ENCODE measurements around the gene CD4.
A peak's percentile ranks its signal among the peaks of the same experiment; 100 is the strongest.

The CD4 gene

DNA sequence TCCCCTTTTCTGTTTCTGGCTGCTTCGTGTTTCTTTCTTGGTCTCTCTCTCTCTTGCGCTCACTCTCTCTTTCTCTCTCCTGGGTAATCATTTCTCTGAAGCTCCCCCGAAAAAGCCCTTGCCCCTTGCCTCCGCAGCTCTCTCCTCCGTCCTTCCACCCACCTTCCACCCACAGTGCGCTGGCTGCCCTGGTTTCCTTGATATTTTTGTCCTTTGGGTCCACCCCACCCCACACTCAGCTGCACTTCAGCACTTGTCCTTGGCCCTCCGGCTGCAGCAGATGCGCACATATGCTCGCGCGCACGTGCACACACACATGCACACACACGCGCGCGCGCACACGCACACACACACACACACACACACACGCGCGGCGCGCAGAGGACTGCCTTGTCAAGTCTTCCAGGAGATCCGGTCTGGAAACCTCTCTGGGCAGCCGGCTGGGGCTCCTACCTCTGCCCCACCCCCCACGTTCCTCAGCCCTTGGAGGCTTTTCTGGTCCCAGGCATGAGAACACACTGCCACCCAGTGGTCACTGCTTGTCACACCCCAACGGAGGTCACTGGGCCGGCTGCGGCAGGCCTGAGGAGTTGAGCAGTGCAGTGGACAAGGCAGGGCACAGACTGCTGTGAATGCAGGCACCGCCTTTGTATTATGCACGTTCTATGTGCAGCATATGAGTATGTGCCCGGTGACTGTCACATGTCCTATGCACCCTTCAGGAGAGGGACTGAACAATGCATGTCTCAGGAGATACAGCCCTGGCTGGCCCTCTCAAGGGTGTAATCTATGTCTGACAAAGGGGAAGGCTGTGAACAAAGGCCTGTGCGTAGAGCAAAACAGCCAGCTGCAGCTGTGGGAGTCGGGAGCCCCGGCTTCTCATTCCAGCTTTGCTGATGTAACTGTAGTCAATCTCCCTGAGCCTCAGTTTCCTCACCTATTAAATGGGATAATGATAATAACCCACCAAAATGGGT is 10.5 kb upstream of the CD4 start:
- DNase-seq, result peak; percentile 83

DNA sequence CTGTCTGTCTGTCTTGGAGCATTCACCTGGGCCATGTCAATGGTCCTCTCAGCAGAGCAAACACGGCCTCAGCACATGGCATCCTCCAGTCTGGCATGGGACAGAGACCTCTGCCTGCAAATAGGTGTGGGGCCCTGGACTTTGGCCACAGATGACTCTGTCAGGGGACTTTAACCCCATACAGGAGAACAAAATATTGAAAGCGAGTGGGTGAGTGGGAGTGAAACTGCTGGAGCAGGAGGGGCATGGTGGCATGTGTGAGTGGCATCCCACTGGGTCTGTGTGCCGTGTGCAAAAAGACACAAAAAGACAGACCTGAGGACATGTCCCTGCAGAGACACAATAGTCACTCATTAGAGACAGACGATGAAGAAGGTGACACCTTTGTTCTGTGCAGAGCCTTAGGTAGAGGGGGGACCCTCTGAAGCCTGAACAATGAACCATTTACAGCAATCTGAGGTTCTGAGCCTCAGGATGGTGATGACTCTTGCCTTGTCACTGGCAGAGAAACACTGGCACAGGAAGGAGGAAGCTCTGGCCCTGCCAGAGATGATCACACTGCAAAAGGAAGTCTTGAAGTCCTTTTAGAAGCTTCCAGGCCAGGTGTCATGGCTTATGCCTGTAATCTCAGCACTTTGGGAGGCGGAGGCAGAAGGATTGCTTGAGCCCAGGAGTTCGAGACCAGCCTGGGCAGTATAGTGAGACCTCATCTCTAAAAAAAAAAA is 9.5 kb upstream of the CD4 start:
- no peak for DNase-seq

DNA sequence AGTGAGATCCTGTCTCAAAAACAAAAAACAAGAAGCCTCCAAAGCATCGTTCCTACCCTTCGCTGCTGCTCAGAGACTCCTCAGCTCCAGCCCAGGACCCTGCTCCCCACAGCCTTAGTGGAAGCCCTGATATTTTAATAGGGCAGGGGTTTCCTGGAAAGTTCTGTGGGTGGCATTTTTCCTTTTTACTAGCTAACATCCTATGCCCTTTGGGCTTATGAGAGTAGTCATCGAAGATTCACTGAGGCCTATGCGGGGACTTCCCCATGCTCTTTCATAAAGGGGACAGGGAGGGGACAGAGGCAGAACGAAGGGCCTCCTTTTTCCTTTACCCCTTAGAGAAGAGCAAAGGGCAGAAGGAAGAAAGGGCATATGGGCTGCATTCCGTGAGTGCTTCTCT is 8.8 kb upstream of the CD4 start:
- no peak for DNase-seq

DNA sequence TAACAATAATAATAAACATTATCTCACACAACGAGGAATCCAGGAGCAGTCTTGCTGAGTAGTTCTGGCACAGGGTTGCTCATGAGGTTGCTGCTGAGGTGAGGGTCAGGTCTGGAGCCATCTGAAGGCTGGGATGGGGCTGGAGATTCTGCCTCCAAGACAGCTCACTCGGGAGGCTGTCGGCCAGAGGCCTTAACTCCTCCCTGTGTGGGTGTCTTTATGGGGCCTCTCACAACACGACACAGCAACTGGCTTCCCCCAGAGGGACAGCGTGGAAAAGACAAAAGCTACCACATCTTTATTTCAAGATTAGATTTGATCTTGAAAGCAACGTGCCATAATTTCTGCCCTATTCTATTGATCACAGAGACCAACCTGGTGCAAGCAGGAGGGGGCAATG is 7.2 kb upstream of the CD4 start:
- DNase-seq, result no peak

DNA sequence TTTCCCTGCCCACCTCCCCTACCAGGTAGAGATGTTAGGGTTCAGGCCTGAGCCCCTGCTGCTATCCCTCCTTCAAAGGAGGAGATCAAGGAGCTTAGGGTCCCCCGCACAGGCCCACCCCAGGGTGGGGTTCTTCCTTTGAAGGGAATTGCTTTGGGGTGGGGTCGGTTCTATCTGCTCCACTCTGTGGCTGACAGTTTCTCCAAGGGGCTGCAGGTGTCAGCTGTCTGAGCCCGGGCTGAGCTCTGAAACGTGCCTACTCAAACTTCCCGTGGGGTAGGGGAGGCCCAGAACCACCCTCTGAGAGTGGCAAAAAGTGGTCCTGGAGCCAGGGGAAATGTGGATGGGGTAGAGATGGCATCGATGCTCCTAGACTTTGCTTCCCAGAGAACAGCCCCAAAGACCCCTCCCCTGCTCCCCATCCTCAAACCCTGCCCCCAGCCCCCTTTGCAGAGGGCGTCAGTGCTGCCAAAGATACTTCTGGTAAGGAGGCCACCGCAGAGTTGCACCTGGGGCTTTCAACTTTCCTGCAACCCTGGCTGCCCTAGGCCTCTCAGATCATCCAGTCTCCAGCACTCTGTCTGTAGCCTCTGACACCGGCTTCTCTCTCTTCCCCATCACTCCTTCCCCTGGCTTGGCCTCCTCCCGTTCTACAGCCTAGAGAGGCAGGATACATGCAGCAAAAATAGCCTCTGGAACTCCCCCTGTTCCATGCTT is 6.3 kb upstream of the CD4 start:
- no peak for DNase-seq

DNA sequence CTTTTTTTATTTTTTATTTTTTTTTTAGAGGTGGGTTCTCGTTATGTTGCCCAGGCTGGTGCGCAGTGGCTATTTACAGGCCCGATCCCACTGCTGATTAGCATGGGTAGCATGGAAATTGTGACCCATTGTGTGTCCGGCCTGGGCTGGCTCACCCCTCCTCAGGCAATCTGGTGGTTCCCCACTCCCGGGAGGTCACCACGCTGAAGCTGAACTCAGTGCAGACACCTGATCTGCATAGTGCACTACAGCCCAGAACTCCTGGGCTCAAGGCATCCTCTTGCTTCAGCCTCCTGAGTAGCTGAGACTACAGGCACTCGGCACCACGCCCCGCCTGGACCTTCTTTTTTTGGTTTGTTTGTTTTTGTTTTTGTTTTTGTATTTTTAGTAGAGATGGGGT is 5.5 kb upstream of the CD4 start:
- no peak for DNase-seq

DNA sequence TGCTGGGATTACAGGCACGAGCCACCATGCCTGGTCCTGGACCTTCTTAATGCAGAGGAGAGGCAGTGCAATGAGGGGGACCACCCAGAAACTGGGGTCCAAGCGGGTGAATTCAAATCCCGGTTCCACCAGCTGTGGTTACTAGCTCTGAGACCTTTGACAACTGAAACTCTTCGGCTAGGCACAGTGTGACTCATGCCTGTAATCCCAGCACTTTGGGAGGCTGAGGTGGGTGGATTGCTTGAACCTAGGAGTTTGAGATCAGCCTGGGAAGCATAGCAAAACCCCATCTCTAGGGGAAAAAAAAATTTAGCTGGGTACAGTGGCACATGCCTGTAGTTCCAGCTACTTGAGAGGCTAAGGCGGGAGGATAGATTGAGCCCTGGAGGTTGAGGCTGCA is 5.0 kb upstream of the CD4 start:
- DNase-seq, result no peak

DNA sequence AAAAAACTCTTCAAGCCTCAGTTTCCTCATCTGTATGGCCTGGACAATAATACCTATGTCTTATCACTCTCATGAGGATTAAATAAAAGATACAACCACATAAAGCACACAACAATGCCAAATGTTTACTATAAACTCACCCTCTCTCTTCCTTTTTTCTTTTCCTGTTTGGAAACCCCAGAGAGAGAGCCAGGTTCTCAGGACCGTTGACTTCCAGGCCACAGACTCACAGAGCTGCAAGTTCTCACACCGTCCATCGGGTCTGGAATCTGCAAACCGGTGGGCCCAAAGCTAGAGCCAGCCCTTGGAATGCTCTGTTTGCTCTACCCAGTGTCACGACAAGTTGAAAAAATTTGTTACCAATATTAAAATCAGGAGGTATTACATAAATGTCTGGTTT is 4.6 kb upstream of the CD4 start:
- DNase-seq, result no peak

DNA sequence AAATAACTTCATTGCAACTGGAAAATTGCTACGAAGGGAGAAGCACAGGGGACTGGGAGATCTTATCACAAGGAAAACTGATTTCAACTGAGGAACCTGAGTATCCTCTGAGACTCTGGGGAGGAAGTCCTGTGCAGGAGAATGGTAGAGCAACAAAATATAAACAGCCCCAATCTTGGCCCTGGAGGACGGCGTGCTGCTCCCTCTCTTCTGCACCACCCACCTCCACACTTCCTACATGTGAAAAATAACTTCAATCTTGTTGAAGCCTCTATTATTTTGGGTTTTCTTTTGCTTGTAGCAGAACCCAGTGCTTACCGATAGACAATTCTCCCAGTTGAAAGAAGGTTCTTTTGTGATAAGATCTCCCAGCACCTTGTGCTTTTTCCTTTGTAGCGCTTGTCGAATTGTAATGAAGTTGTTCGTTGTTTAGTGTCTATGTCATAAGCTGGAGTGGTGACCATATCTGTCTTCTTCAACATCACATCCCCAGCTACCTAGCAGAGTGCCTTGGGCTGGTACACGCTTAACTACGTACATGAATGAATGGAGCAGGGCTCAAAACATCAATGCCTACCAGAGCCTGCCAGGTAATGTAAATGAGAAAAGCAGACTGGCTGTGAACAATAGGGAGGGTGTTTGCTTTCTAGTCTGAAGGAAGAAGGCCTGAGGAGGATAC is 2.8 kb upstream of the CD4 start:
- DNase-seq, result no peak

DNA sequence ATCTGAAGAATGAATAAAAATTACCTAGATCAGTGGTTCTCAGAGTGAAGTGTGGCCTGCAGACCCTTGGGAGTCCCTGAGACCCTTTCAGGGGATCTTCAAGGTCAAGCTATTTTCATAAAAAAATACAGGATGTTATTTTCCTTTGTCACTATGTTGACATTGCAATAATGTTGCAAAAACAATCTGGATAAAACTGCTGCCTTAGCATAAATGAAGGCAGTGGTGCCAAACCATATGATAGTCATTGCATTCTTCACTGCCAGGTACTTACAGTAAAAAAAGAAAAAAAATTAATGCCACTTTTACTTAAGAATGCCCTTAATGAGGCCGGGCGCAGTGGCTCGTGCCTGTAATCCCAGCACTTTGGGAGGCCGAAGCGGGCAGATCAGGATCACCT is 2.0 kb upstream of the CD4 start:
- no peak for DNase-seq

DNA sequence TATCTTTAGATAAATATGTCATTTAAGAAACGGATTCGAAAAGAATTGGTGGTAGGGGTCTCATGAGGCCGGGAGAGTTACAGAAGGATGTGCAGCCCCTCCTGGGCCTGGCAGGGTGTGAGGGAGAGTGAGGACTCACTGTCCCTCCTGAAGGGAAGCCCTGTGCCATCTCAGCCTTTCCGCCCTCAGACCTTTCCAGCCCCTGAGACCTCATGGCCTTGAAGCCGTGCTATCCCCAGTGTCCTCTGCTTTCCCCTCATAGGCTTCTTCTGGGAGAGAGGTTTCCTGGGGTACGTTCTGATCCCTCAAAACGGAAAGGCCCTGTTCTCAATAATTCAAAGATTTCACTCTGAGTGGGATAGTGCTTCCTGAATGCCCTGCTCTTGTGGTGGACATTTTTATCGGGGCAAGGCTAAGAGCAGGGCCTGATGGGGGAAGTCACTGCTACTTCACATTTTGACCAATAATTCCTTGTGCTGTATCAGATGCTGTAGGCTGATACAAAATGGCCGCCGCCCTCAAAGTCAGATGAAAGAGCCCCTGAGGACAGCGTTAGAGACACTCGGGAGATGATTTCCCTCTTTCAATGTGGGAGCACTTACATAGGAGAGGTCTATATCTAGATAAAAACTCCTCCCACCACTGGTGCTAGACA is 1.3 kb downstream of the CD4 start:
- peak in 1 of 2 experiments; percentile 47 for DNase-seq

DNA sequence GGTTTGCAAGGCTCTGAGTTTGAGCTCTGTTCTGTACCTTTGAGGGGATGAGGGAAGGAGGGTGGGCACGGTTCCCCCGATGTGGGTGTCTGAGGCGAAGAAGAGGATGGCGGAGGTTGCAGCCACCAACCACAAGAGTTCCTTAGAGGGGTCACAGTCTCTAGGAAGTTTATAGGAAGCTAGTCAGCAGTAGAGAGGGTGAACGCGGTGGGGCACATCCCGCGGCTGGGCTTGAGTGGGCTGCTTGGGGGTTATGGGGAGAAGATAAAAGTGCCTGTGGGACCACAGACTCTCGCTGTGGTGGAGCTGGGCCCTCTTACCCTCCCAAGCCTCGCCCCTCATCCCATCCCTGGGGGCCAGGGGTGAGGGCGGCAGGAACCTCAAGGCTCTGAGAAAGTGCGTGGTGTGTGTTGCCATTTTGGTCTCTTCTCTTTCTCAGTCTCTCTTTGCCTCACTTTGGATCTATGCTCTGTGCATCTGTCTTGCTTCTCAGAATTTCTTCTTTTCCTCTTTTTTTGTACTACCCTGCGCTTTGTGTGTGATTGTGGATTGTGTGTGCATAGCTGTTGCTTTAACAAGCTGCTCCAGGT is 2.7 kb downstream of the CD4 start:
- DNase-seq, result no peak

DNA sequence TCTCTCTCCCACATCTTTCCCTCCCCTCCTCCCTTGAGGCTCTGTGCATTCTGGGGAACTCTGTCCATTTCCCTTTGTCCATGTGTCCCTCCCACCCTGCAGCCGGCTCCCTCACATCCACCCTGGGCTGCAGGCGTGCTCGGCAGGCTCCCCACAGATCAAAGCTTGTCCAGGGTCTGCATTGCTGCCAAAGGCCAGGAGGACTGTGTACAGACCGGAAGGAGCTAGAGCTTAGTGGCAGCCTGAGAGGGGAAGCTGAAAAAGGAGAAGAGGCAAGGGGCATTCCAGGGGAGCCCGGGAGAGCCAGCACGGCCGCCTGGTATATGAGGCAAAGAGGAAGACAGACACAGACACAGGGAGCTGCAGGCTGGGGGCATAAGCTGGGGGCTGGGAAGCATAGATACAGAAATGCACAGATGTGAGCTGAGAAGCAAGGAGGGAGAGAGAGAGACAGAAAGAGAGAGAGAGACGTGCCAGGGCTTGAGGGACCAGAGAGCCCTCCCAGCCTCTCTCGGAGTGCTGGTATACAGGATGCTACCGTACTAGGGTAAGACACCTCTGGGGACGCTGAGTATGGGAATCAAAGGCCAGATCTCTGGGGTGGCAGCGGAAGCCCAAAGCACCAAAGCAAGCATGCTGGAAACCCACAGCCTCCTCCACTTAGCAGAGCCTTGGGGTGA is 3.3 kb downstream of the CD4 start:
- no peak for DNase-seq

DNA sequence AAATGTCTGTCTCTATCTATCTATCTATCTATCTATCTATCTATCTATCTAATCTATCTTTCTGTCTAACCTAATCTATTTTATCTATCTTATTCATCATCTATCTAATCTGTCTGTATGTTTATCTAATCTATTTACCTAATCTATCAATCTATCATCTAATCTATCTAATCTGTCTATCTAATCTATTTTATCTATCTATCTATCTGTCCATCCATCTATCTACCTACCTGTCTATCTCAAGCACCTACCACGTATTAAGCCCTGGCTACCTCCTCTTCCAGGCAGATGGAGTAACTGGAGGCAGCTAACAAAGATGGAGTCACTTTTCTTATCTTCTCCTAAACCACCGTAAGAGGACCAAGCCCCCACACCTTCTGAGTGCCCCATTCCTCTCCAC is 5.8 kb downstream of the CD4 start:
- no peak for DNase-seq

DNA sequence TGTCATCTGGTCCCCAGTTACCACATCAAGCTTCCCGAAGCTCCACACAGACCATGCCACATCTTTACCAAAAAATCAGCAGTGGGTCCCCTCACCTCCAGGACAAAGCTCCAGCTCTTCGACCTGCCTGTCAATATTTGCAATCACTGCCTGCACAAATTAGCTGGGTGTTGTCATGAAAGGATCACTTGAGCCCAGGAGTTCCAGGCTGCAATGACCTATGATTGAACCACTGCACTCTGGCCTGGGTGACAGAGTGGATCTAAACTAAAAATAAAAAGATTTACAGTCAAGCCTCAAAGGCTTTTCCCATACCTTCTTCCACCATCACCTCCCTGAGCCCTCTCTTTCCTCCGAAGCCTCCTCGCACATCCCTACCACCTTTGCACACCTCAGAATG is 7.2 kb downstream of the CD4 start:
- DNase-seq, result no peak

DNA sequence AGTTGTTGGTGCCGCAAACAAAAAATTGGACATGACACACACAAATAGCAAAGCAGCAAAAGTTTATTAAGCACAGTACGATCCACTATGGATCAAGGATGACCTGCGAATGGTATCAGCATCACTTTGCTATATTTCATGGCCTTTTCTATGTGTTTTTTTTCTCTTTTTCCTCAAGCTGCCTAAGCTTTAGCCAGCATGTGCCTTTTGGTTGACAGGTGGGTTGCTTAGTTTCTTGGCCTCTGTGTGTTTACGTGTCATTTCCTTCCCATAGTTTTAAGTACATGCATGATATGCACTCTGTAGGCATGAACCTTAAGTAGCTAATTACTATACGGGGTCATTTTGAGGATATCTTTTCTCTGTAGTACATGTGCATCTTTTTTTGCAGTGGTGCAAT is 9.8 kb downstream of the CD4 start:
- DNase-seq, result no peak

DNA sequence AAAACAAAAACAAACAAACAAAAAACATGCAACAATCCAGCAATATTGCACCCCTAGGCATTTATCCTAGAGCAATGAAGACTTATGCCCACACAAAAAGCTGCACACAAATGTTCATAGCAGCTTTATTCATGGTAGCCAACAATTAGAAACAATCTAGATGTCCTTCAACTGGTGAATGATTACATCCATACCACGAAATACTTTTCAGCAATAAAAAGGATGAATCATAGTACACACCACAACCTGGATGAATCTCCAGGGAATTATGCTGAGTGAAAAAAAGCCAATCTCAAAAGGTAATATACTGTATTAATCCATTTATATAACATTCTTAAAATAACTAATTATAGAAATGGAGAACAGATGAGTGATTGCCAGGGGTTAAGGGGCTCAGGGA is 17.8 kb downstream of the CD4 start:
- DNase-seq, result no peak

DNA sequence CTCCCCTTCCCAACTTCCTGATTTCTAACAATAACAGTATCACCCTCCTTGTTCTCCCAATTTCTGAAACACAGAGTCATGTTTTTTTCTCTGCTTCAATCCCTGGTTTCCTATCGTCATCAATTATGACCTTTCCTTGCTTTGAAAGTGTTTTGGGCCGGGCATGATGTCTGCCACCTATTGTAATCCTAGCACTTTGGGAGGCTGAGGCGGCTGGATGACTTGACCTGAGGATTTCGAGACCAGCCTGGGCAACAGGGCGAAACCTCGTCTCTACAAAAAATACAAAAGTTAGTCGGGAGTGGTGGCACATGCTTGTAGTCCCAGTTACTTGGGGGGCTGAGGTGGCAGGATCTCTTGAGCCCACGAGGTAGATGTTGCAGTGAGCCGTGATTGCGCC is 19.7 kb downstream of the CD4 start:
- no peak for DNase-seq

DNA sequence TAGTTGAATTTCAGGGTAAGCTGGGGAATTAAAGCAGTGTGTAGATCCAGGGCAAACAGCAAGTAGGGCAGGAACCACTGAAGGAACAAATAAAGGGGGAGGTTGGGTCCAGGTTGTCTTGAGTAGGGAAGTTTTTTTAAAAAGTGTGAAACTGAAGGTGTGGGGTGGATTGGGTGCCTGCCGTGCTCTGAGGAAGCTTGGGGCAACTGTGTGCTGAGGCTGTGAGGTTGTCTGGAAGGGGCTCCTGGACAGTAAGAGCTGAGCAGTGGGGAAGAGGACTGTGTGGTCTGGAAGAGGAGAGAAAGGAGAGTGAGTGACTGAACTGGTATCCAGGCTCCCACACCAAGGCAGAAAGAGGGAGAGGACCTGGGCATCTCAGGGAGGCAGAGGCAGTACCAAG is 21.4 kb downstream of the CD4 start:
- no peak for DNase-seq

DNA sequence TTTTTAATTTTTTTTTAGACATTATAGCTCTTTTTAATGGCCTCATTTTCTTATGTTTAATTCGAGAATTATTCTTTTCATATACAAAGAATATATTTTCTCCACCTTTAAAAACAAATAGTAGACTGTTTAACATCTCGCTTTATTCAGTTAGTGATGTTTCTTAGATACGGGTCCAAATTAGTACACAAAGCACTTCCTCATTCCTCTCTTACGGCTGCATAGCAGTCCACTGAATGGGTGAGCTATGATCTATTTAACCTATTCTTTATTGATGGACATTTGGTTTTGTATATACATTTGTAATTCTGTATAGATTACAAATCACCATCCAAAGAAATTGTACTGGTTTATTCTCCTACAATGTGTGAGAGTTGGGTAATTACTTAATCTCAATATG is 24.0 kb downstream of the CD4 start:
- DNase-seq, result no peak

DNA sequence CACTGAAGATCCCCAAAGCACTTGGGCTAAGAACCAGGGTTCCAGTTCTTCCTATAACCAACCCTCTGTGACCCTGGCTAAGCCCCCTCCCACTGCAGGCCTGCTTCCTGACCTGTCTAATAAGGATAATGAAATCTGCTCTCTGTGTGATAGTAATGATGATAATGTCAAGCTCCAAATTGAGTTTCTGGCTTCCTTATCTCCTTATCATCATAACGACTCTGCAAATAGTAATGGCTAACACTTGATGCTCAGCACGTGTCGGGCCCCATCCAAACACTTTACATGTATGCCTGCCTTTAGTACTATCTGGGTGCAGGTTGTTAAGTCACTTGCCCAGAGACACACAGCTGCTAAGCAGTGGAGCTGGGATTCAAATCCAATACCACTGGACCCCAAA is 27.3 kb downstream of the CD4 start:
- no peak for DNase-seq

DNA sequence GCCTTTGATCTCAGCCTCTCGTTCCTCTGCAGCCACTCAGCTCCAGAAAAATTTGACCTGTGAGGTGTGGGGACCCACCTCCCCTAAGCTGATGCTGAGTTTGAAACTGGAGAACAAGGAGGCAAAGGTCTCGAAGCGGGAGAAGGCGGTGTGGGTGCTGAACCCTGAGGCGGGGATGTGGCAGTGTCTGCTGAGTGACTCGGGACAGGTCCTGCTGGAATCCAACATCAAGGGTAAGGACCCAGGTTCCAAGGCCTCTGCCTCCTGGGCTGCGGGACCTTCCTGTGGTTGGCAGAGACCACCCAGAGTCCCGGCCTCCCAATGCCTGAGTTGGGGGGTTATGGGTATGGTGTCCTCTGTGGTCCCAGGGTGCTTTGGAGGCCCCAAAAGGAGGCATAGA is 27.8 kb downstream of the CD4 start:
- DNase-seq, result no peak
